DOHH2 (cell line): Measurements from ENCODE around the gene AFG1L.

ENCODE experiments used
- H3F3A ChIP-seq: fragments of 200-600 bp; sonication (generic), shearing (Covaris generic); 2 replicates; pipeline ENCODE4 v1.6.0; 2016; ENCODE audit warnings: antibody characterized with exemption, mild to moderate bottlenecking; ENCODE audit not compliant: control insufficient read depth, insufficient read depth
- H3K27ac ChIP-seq: fragments of 200-600 bp; sonication (generic); 2 replicates; pipeline ENCODE4 v1.5.1; 2014; ENCODE audit warnings: low read depth, mild to moderate bottlenecking, low read length, moderate library complexity
- H3K27me3 ChIP-seq: fragments of 200-600 bp; sonication (generic); 2 replicates; pipeline ENCODE4 v1.6.1; 2014; ENCODE audit warnings: mild to moderate bottlenecking, low read length, mixed read lengths; ENCODE audit not compliant: control insufficient read depth
- H3K36me3 ChIP-seq: fragments of 200-600 bp; sonication (generic); 2 replicates; pipeline ENCODE4 v1.6.1; 2014; ENCODE audit warnings: mild to moderate bottlenecking, low read length, moderate library complexity, mixed read lengths; ENCODE audit not compliant: control insufficient read depth
- H3K4me1 ChIP-seq: fragments of 200-600 bp; sonication (generic); 2 replicates; pipeline ENCODE4 v1.6.1; 2014; ENCODE audit warnings: mild to moderate bottlenecking, low read length, mixed read lengths; ENCODE audit not compliant: control insufficient read depth
- H3K4me2 ChIP-seq: fragments of 200-600 bp; sonication (generic); 2 replicates; pipeline ENCODE4 v1.6.0; 2014; ENCODE audit warnings: mild to moderate bottlenecking, low read length, moderate library complexity
- H3K4me3 ChIP-seq: fragments of 200-600 bp; sonication (generic); 2 replicates; pipeline ENCODE4 v1.5.1; 2014; ENCODE audit warnings: mild to moderate bottlenecking, low read length, mixed read lengths
- H3K79me2 ChIP-seq: fragments of 200-600 bp; sonication (generic); 2 replicates; pipeline ENCODE4 v1.6.1; 2014; ENCODE audit warnings: mild to moderate bottlenecking, low read length, mixed read lengths; ENCODE audit not compliant: control insufficient read depth
- H3K9me2 ChIP-seq: fragments of 200-600 bp; sonication (generic); replicated peaks from 2 replicates; pipeline ENCODE4 v1.6.1; 2014; ENCODE audit warnings: mild to moderate bottlenecking, low read length, mixed read lengths; ENCODE audit not compliant: control insufficient read depth
- H3K9me3 ChIP-seq: fragments of 200-600 bp; sonication (generic); 2 replicates; pipeline ENCODE4 v1.6.1; 2014; ENCODE audit warnings: antibody characterized with exemption, low read length, mixed read lengths; ENCODE audit not compliant: control insufficient read depth, insufficient read depth
- H4K20me1 ChIP-seq: fragments of 200-600 bp; sonication (generic); 2 replicates; pipeline ENCODE4 v1.6.0; 2014; ENCODE audit warnings: low read depth, mild to moderate bottlenecking, antibody characterized with exemption, low read length, moderate library complexity; ENCODE audit not compliant: control insufficient read depth, insufficient read depth
- CTCF ChIP-seq: fragments of 200-600 bp; sonication (generic); IDR thresholded peaks from one replicate; pipeline ENCODE4 v1.5.1; 2014; ENCODE audit warnings: antibody characterized with exemption, mild to moderate bottlenecking, low read depth, low read length; ENCODE audit not compliant: poor library complexity, severe bottlenecking
- EZH2phosphoT487 ChIP-seq: fragments of 200-600 bp; sonication (generic); IDR thresholded peaks from 2 replicates; pipeline ENCODE4 v1.6.1; 2017; ENCODE audit warnings: borderline replicate concordance, mild to moderate bottlenecking, antibody characterized with exemption, low read length, moderate library complexity, mixed read lengths

Gene AFG1L

GRCh38 chr6:108343894-108344293 is 49.0 kb downstream of the AFG1L start:
- Histone ChIP-seq H3K27ac (no peak overlapping the region), H3K4me2 (no peak overlapping the region), H3K79me2 (no peaks in the 10 kb centered on the region), H3K36me3 (no peaks in the 10 kb centered on the region), H3F3A (no peaks in the 10 kb centered on the region), H3K4me3 (no peak overlapping the region), H4K20me1 (no peaks in the 10 kb centered on the region), H3K27me3 (no peaks in the 10 kb centered on the region), H3K4me1 (peaks cover 21% of the 10 kb centered on the region), H3K9me3 (no peaks in the 10 kb centered on the region), H3K9me2 (no peaks in the 10 kb centered on the region)
- TF ChIP-seq EZH2phosphoT487 (no peak), CTCF (no peak)

GRCh38 chr6:108348655-108349349 is 53.9 kb downstream of the AFG1L start:
- Histone ChIP-seq H3K4me3 (no peak overlapping the region), H3K9me2 (no peaks in the 10 kb centered on the region), H3F3A (no peaks in the 10 kb centered on the region), H3K4me2 (no peak overlapping the region), H4K20me1 (no peaks in the 10 kb centered on the region), H3K36me3 (no peaks in the 10 kb centered on the region), H3K4me1 (peaks cover 6% of the 10 kb centered on the region), H3K79me2 (no peaks in the 10 kb centered on the region), H3K27me3 (no peaks in the 10 kb centered on the region), H3K27ac (no peak overlapping the region), H3K9me3 (no peaks in the 10 kb centered on the region)
- TF ChIP-seq EZH2phosphoT487 (no peak), CTCF (no peak)

DNA sequence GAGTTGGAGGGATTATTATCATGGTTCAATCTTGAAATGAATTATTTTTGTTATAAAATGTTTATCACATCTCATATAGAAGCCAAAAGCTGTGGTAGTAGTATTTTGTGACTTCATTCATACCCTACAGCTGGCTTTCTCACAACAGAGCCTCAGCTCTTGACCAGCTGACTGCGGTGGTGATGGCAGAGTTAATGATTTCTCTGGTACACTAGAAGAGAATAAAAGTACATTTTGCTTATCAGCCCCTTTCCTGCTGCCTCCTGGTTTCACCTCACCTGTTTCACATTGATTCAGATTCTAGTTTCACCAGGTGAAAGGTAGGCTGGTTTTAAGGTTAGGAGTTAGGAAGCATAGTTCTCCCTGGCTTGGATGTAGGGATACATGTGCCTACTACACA is 55.7 kb downstream of the AFG1L start:
- no peak overlapping the region for H3K27ac ChIP-seq

More for the DNA sequence above, 55.7 kb downstream of the AFG1L start:
- H3K36me3 ChIP-seq = no peaks in the 10 kb centered on the region
- no peak overlapping the region for H3K4me3 ChIP-seq
- TF ChIP-seq CTCF (no peak), EZH2phosphoT487 (no peak)
- H3K27me3 ChIP-seq = no peaks in the 10 kb centered on the region
- no peaks in the 10 kb centered on the region for H3K9me2 ChIP-seq
- no peaks in the 10 kb centered on the region for H3K79me2 ChIP-seq
- no peaks in the 10 kb centered on the region for H3F3A ChIP-seq
- peaks cover 6% of the 10 kb centered on the region for H3K4me1 ChIP-seq
- no peaks in the 10 kb centered on the region for H3K9me3 ChIP-seq
- no peak overlapping the region for H3K4me2 ChIP-seq
- no peaks in the 10 kb centered on the region for H4K20me1 ChIP-seq
